Kidney glomerular epithelial cell (primary cell): ENCODE measurements around the gene CHST3.

Experiments
- DNase-seq: peaks from one replicate; lab custom pipeline; 2025; lab: John Stamatoyannopoulos, UW

Gene CHST3

GRCh38 chr10:72011468-72011867 is 47.3 kb downstream of the CHST3 start:
- DNase-seq = no peak

GRCh38 chr10:72011976-72012512 is 47.8 kb downstream of the CHST3 start:
- DNase-seq = no peak

GRCh38 chr10:72012796-72013195 is 48.6 kb downstream of the CHST3 start:
- no peak for DNase-seq

- DNase-seq = no peak
These were observed 49.2 kb downstream of the CHST3 start for GRCh38 chr10:72013202-72013945.

- no peak for DNase-seq
These were observed 50.0 kb downstream of the CHST3 start for GRCh38 chr10:72014197-72014596.

- DNase-seq = no peak
These were observed 50.7 kb downstream of the CHST3 start for GRCh38 chr10:72014785-72015480.

- DNase-seq = no peak
These were observed 51.6 kb downstream of the CHST3 start for GRCh38 chr10:72015841-72016240.

- no peak for DNase-seq
These were observed 52.6 kb downstream of the CHST3 start for GRCh38 chr10:72016608-72017300.

GRCh38 chr10:72019085-72019876 is 55.1 kb downstream of the CHST3 start:
- no peak for DNase-seq

- no peak for DNase-seq
These were observed 57.0 kb downstream of the CHST3 start for GRCh38 chr10:72020914-72021809.

GRCh38 chr10:72022228-72022627 is 58.0 kb downstream of the CHST3 start:
- no peak for DNase-seq

GRCh38 chr10:72024596-72024995 is 60.4 kb downstream of the CHST3 start:
- no peak for DNase-seq

GRCh38 chr10:72025400-72025799 is 61.2 kb downstream of the CHST3 start:
- DNase-seq = no peak

- no peak for DNase-seq
These were observed 61.6 kb downstream of the CHST3 start for GRCh38 chr10:72025832-72026231.

- DNase-seq = no peak
These were observed 62.3 kb downstream of the CHST3 start for GRCh38 chr10:72026278-72027111.

- peak; percentile 36 for DNase-seq
These were observed 63.3 kb downstream of the CHST3 start for GRCh38 chr10:72027498-72027897.

- no peak for DNase-seq
These were observed 65.2 kb downstream of the CHST3 start for GRCh38 chr10:72029414-72029813.

GRCh38 chr10:72030762-72031543 is 66.8 kb downstream of the CHST3 start:
- no peak for DNase-seq

GRCh38 chr10:72031706-72032105 is 67.5 kb downstream of the CHST3 start:
- DNase-seq = no peak
